HepG2 (cell line): ENCODE data around the gene TEX35. TPM values are rescaled to one million over a fixed set of nuclear protein-coding genes. Genes with fewer than 3 reads are reported as not detected.

ENCODE experiments used
- ATAC-seq: fragments of 200-7000 bp; cut with Tn5 transposase; 3 replicates; pipeline ENCODE4 v1.9.1; 2020; ENCODE audit warnings: mild to moderate bottlenecking, moderate library complexity
- BruUV-seq: library from RNA; stranded (reverse); fragments of 400-500 nt; replicated peaks from 2 replicates; lab custom pipeline; 2021; lab: Mats Ljungman, UMichigan
- CTCF ChIA-PET: fragments of 300-600 bp; formaldehyde crosslinking; extraction: SDS; loops from one replicate; lab custom pipeline; 2021; ENCODE audit warnings: low total read pairs, inconsistent platforms, low intra/inter-chr PET ratio; lab: Yijun Ruan, JAX
- POLR2A ChIA-PET: fragments of 350-600 bp; sonication (Branson Sonifier 250); formaldehyde crosslinking; loops from one replicate; lab custom pipeline; 2020; ENCODE audit warnings: antibody characterized with exemption, inconsistent platforms; lab: Yijun Ruan, JAX
- DNase-seq: peaks from one replicate; pipeline ENCODE4 v3.0.0-alpha.2; 2015; ENCODE audit warnings: low spot score
- FAIRE-seq: peaks from 3 replicates; lab custom pipeline; 2011; peaks lifted over from hg19 to GRCh38; lab: Jason Lieb, UNC
- H2AFZ ChIP-seq: one replicate; pipeline ENCODE4 v1.6.1; 2011; ENCODE audit warnings: low read length, inconsistent platforms
- H3K27ac ChIP-seq: fragments of 300-600 bp; 3 replicates; pipeline ENCODE4 v1.8.0; 2011; ENCODE audit warnings: mixed run types, mild to moderate bottlenecking, mixed read lengths, low read length, inconsistent platforms; ENCODE audit not compliant: insufficient read depth; ENCODE audit errors: extremely low read length
- H3K27me3 ChIP-seq, 2 experiments: fragments of 200-600 bp in 1 of 2; 2 replicates in 1 of 2; 3 replicates in 1 of 2; pipeline versions ENCODE4 v1.6.0 to v1.8.0; 2011; ENCODE audit warnings: low read length in 2 of 2, mild to moderate bottlenecking in 2 of 2, moderate library complexity in 2 of 2, inconsistent platforms in 1 of 2; ENCODE audit not compliant: insufficient read depth in 2 of 2, control insufficient read depth in 1 of 2
- H3K36me3 ChIP-seq, 2 experiments: fragments of 200-600 bp in 1 of 2; replicated peaks in 1 of 2; 2 replicates in 1 of 2; 3 replicates in 1 of 2; pipeline versions ENCODE4 v1.5.1 to v1.8.0; 2011; ENCODE audit warnings: low read length in 2 of 2, inconsistent platforms in 1 of 2; ENCODE audit not compliant: insufficient read depth in 2 of 2, control insufficient read depth in 1 of 2
- H3K4me1 ChIP-seq: 2 replicates; pipeline ENCODE4 v1.5.1; 2012; ENCODE audit warnings: low read length, inconsistent platforms; ENCODE audit not compliant: insufficient read depth
- H3K4me2 ChIP-seq: 2 replicates; pipeline ENCODE4 v1.6.0; 2011; ENCODE audit warnings: low read depth, low read length, inconsistent platforms
- H3K4me3 ChIP-seq, 3 experiments: fragments of 200-600 bp in 1 of 3; sonication (generic), shearing (Covaris generic) in 1 of 3; replicated peaks in 1 of 3; 2 replicates each; pipeline ENCODE4 v1.5.1; 2011 to 2016; ENCODE audit warnings: low read length in 3 of 3, inconsistent platforms in 2 of 3, low read depth in 2 of 3, mild to moderate bottlenecking in 2 of 3, control low read depth in 1 of 3, mixed read lengths in 1 of 3; ENCODE audit not compliant: insufficient read depth in 1 of 3
- H3K79me2 ChIP-seq: one replicate; pipeline ENCODE4 v1.6.1; 2011; ENCODE audit warnings: low read length, inconsistent platforms; ENCODE audit not compliant: insufficient read depth
- H3K9ac ChIP-seq: 2 replicates; pipeline ENCODE4 v1.6.0; 2011; ENCODE audit warnings: mild to moderate bottlenecking, low read depth, low read length, inconsistent platforms; ENCODE audit not compliant: insufficient read depth
- H3K9me3 ChIP-seq: 2 replicates; pipeline ENCODE4 v1.5.1; 2012; ENCODE audit warnings: mild to moderate bottlenecking, low read length
- H4K20me1 ChIP-seq: 2 replicates; pipeline ENCODE4 v1.6.0; 2011; ENCODE audit warnings: inconsistent platforms, mild to moderate bottlenecking, low read length, moderate library complexity; ENCODE audit not compliant: insufficient read depth
- GATAD2A ChIP-seq: IDR thresholded peaks from 2 replicates; pipeline ENCODE4 v1.6.1; 2016
- GZF1 ChIP-seq: sonication (generic); formaldehyde crosslinking; IDR thresholded peaks from 2 replicates; pipeline ENCODE4 v1.5.1; 2020; ENCODE audit warnings: mild to moderate bottlenecking, missing genetic modification reagents
- MYC ChIP-seq: sonication (generic); formaldehyde crosslinking; IDR thresholded peaks from 2 replicates; pipeline ENCODE4 v1.9.0; 2021; ENCODE audit warnings: missing genetic modification reagents, borderline replicate concordance
- PLSCR1 ChIP-seq: sonication (generic); formaldehyde crosslinking; IDR thresholded peaks from 2 replicates; pipeline ENCODE4 v1.5.0; 2020; ENCODE audit warnings: missing genetic modification reagents, mild to moderate bottlenecking, borderline replicate concordance
- PRMT3 ChIP-seq: sonication (generic); formaldehyde crosslinking; IDR thresholded peaks from 2 replicates; pipeline ENCODE4 v1.8.1; 2022; ENCODE audit warnings: low read depth, mild to moderate bottlenecking, moderate library complexity, missing genetic modification reagents, borderline replicate concordance
- SALL1 ChIP-seq: sonication (generic); formaldehyde crosslinking; IDR thresholded peaks from 2 replicates; pipeline ENCODE4 v1.8.0; 2022; ENCODE audit warnings: mild to moderate bottlenecking, missing genetic modification reagents
- ZNF30 ChIP-seq: sonication (generic); formaldehyde crosslinking; IDR thresholded peaks from 2 replicates; pipeline ENCODE4 v1.5.0; 2020; ENCODE audit warnings: mild to moderate bottlenecking, missing genetic modification reagents
- ZNF331 ChIP-seq: sonication (generic); formaldehyde crosslinking; IDR thresholded peaks from 2 replicates; pipeline ENCODE4 v1.4.0; 2020; ENCODE audit warnings: missing genetic modification reagents
- ZNF333 ChIP-seq: sonication (generic); formaldehyde crosslinking; IDR thresholded peaks from 2 replicates; pipeline ENCODE4 v1.4.0; 2020; ENCODE audit warnings: mild to moderate bottlenecking, missing genetic modification reagents, borderline replicate concordance
- ZNF629 ChIP-seq: sonication (generic); formaldehyde crosslinking; conservative IDR thresholded peaks from 2 replicates; pipeline ENCODE4 v1.5.0; 2020; ENCODE audit warnings: missing genetic modification reagents
- ZNF644 ChIP-seq: IDR thresholded peaks from 2 replicates; pipeline ENCODE4 v1.6.1; 2016; ENCODE audit warnings: low read depth
- WGBS: methylation state at CpG from one replicate; pipeline ENCODE4 v1.1.6; 2017; ENCODE audit warnings: low lambda C conversion rate; 5-methylcytosine and 5-hydroxymethylcytosine counted together
- in situ Hi-C: cut with HindIII; loops from 2 replicates; pipeline ENCODE4 v1.10.0; 2017; ENCODE audit warnings: low pct_unique_long_range_greater_than_20kb; ENCODE audit not compliant: extremely low pct_ligation_motif_present
- intact Hi-C: fragments of 100-400 bp; cut with micrococcal nuclease; formaldehyde crosslinking; loops from one replicate; pipeline ENCODE4 v1.10.0; 2022; ENCODE audit not compliant: unreplicated experiment
- polyA plus RNA-seq, 8 experiments: library from polyadenylated mRNA; depleted of rRNA in 3 of 8; stranded (reverse) in 7 of 8; unstranded in 1 of 8; fragments of >200 nt; fragmentation: Illumina TruSeq in 4 of 8; extraction: Trizol in 4 of 8; gene quantifications; 2 replicates each; pipeline versions ENCODE4 v1.2.1 to v1.2.3, GENCODE V29; 2011 to 2016; ENCODE audit warnings: low read depth in 4 of 8, missing spikeins in 1 of 8, mixed read lengths in 1 of 8; ENCODE audit not compliant: insufficient read depth in 1 of 8
- total RNA-seq, 5 experiments: library from RNA; depleted of rRNA; stranded (reverse); fragments of >200 nt; fragmentation: Illumina TruSeq; extraction: Trizol; gene quantifications; 2 replicates each; pipeline ENCODE4 v1.2.3, GENCODE V29; 2016; ENCODE audit warnings: low read depth in 1 of 5
- TF ChIP-seq, protein P1 (sequence below): sonication (generic); formaldehyde crosslinking; IDR thresholded peaks from 2 replicates; pipeline ENCODE4 v1.4.0; 2020; ENCODE audit warnings: mild to moderate bottlenecking, missing genetic modification reagents, borderline replicate concordance
- TF ChIP-seq, protein P2 (sequence below): sonication (generic); formaldehyde crosslinking; IDR thresholded peaks from 2 replicates; pipeline ENCODE4 v1.9.0; 2021; ENCODE audit warnings: missing genetic modification reagents, mild to moderate bottlenecking, borderline replicate concordance

TEX35 gene
- total and polyA plus RNA-seq, 2 of the 13 experiments (the other 11 are each of a cell fraction or from before 2014, with no cell fraction given), result not detected

DNA sequence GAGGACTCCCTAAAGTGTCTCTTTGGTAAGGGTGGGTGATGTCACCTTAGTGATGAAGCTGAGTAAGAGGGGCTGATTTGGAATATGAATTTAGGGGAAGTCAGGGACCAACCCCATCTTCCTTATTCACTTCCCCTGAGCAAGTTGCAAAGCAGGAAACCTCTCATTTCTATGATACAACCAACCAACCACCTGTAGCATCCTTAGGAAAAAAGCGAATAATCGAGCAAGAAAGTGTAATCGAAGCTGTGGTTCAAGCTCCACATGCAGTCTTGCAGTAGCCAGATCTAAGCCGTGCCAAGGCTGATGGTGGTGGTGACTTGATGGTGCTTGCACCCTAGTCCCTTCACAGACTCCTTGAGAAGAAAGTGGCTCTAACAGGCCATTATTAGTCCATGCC is 3.2 kb downstream of the TEX35 start:
- in situ Hi-C loops, result no loop called here
- no TSS peak for BruUV-seq

DNA sequence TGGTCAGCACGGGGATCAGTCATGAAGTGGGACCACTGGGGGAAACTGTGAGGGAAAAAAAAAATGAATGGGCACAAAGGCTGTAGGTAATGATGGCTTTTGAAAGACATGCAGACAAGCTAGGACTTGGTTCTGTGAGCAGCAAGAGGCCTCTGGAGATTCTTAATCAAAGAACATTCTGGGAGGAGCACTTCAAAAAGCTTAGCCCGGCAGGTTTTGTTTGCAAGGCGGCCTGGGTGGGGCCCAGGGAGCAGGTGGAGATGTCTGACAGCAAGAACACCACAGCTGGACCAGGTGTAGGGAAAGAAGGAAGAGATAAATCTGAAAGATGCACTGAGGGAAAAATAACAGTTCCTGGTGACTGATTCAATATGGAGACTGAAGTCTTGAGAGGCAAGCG is 6.0 kb downstream of the TEX35 start:
- BruUV-seq, result no TSS peak
- Histone ChIP-seq H2AFZ (no peak overlapping the region), H3K9ac (no peak overlapping the region), H4K20me1 (no peaks in the 10 kb centered on the region), H3K4me3 (no peak overlapping the region), H3K9me3 (no peaks in the 10 kb centered on the region), H3K4me1 (no peaks in the 10 kb centered on the region), H3K36me3 (no peaks in the 10 kb centered on the region), H3K4me2 (no peak overlapping the region), H3K27me3 (peaks cover 0 to 15% of the 10 kb centered on the region in 2 experiments; a peak in 3 of 5 replicates), H3K79me2 (no peaks in the 10 kb centered on the region), H3K27ac (no peak overlapping the region)
- 31% methylated on average over 4 of the region's 4 CpGs for WGBS
- ChIA-PET CTCF (no interaction called here), POLR2A (no interaction called here)
- intact Hi-C loops, result no loop called here
- no peak for DNase-seq
- ATAC-seq, result no peak
- in situ Hi-C loops, result no loop called here
- no peak for FAIRE-seq
- TF ChIP-seq, protein P1, sequence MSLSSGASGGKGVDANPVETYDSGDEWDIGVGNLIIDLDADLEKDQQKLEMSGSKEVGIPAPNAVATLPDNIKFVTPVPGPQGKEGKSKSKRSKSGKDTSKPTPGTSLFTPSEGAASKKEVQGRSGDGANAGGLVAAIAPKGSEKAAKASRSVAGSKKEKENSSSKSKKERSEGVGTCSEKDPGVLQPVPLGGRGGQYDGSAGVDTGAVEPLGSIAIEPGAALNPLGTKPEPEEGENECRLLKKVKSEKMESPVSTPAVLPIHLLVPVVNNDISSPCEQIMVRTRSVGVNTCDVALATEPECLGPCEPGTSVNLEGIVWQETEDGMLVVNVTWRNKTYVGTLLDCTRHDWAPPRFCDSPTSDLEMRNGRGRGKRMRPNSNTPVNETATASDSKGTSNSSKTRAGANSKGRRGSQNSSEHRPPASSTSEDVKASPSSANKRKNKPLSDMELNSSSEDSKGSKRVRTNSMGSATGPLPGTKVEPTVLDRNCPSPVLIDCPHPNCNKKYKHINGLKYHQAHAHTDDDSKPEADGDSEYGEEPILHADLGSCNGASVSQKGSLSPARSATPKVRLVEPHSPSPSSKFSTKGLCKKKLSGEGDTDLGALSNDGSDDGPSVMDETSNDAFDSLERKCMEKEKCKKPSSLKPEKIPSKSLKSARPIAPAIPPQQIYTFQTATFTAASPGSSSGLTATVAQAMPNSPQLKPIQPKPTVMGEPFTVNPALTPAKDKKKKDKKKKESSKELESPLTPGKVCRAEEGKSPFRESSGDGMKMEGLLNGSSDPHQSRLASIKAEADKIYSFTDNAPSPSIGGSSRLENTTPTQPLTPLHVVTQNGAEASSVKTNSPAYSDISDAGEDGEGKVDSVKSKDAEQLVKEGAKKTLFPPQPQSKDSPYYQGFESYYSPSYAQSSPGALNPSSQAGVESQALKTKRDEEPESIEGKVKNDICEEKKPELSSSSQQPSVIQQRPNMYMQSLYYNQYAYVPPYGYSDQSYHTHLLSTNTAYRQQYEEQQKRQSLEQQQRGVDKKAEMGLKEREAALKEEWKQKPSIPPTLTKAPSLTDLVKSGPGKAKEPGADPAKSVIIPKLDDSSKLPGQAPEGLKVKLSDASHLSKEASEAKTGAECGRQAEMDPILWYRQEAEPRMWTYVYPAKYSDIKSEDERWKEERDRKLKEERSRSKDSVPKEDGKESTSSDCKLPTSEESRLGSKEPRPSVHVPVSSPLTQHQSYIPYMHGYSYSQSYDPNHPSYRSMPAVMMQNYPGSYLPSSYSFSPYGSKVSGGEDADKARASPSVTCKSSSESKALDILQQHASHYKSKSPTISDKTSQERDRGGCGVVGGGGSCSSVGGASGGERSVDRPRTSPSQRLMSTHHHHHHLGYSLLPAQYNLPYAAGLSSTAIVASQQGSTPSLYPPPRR, result no peak
- TF ChIP-seq SALL1 (CRISPR knock-in tag), result no peak
- no peak for TF ChIP-seq ZNF644 (CRISPR knock-in tag)
- TF ChIP-seq PLSCR1 (CRISPR knock-in tag), result no peak
- no peak for TF ChIP-seq PRMT3 (CRISPR knock-in tag)
- no peak for TF ChIP-seq GZF1 (CRISPR knock-in tag)
- no peak for TF ChIP-seq ZNF333 (CRISPR knock-in tag)

More for the DNA sequence above, 3.2 kb downstream of the TEX35 start:
- 55% methylated on average over 4 of the region's 4 CpGs for WGBS
- no peak for FAIRE-seq
- Histone ChIP-seq H3K79me2 (no peaks in the 10 kb centered on the region), H3K9me3 (no peaks in the 10 kb centered on the region), H3K4me1 (0 out of 2 replicates have a peak, but pooled peaks cover 11% of the 10 kb centered on the region), H3K27ac (no peak overlapping the region), H3K4me3 (no peak overlapping the region), H3K9ac (no peak overlapping the region), H4K20me1 (no peaks in the 10 kb centered on the region), H3K36me3 (no peaks in the 10 kb centered on the region), H2AFZ (no peak overlapping the region), H3K4me2 (no peak overlapping the region), H3K27me3 (peaks cover 0 to 19% of the 10 kb centered on the region in 2 experiments; a peak in 3 of 5 replicates)
- no peak for ATAC-seq
- ChIA-PET CTCF (no interaction called here), POLR2A (interaction anchor here (1.0 kb wide), 1 partner anchor 11 kb away, joined by 3 read pairs; no protein-coding TSS in a partner anchor)
- intact Hi-C loops, result no loop called here
- no peak for DNase-seq
- TF ChIP-seq MYC (CRISPR knock-in tag), result no peak
- TF ChIP-seq GATAD2A, result no peak
- TF ChIP-seq, protein P2, sequence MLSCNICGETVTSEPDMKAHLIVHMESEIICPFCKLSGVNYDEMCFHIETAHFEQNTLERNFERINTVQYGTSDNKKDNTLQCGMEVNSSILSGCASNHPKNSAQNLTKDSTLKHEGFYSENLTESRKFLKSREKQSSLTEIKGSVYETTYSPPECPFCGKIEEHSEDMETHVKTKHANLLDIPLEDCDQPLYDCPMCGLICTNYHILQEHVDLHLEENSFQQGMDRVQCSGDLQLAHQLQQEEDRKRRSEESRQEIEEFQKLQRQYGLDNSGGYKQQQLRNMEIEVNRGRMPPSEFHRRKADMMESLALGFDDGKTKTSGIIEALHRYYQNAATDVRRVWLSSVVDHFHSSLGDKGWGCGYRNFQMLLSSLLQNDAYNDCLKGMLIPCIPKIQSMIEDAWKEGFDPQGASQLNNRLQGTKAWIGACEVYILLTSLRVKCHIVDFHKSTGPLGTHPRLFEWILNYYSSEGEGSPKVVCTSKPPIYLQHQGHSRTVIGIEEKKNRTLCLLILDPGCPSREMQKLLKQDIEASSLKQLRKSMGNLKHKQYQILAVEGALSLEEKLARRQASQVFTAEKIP (CRISPR knock-in tag), result no peak
- no peak for TF ChIP-seq ZNF331 (CRISPR knock-in tag)
- no peak for TF ChIP-seq ZNF30 (CRISPR knock-in tag)
- no peak for TF ChIP-seq ZNF629 (CRISPR knock-in tag)
